Stimulated activated CD8-positive, alpha-beta memory T cell treated with anti-CD3 and anti-CD28 coated beads, Interleukin-7, amount 100 ng/mL, for 4 hours (primary cell): ENCODE measurements around the gene ANKRD29.
"Not testable (repeated sequence)": the region's sequence is repeated elsewhere in the genome, so short reads cannot be mapped to it uniquely, and the experiment has no call there.

Experiments
- DNase-seq, 2 donors: peaks; one replicate each; pipeline ENCODE4 v3.0.0-alpha.2; 2020; ENCODE audit warnings: low read depth in 2 of 2

ANKRD29 gene

DNA sequence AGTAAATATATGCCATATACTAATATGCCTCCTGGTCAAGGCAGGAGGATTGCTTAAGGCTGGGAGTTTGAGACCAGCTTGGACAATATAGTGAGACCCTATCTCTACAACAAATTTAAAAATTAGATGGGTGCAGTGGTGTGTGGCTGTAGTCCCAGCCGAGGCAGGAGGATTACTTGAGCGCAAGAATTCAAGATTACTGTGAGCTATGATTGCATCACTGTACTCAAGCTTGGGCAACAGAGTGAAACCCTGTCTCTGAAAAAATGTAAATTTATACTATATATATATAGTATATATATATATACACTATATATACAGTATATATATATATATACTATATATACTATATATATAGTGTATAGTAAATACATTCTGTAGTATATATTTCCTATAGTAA, 46.5 kb downstream of the ANKRD29 start:
- DNase-seq = no peak

DNA sequence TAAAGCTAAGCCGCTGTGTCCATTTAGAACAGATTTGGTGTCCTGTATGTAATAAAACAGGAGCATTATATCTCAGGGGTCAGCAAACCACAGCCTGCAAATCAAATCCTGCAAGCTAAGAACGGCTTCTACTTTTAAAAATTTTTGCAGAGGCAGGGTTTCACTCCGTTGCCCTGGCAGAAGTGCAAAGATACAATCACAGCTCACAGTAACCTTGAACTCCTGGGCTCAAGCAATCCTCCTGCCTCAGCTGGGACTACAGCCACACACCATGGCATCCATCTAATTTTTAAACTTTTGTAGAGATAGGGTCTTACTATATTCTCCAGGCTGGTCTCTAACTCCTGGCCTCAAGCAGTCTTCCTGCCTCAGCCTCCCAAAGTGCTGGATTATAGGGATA, 47.8 kb downstream of the ANKRD29 start:
- no peak for DNase-seq

- DNase-seq = no peak
Observed at GRCh38 chr18:23614413-23614812, 48.3 kb downstream of the ANKRD29 start.

DNA sequence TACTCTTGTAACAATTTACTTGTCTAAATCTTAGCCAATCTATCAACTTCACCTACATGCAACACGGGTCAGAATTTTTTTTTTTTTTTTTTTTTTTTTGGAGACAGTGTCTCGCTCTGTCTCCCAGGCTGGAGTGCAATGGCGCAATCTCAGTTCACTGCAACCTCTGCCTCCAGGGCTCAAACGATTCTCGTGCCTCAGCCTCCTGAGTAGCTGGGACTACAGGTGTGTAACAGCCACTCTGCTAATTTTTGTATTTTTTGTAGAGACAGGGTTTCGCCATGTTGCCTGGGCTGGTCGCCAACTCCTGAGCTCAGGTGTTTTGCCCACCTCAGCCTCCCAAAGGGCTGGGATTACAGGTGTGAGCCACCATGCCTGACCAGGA, 49.6 kb downstream of the ANKRD29 start:
- not testable (repeated sequence) for DNase-seq

DNA sequence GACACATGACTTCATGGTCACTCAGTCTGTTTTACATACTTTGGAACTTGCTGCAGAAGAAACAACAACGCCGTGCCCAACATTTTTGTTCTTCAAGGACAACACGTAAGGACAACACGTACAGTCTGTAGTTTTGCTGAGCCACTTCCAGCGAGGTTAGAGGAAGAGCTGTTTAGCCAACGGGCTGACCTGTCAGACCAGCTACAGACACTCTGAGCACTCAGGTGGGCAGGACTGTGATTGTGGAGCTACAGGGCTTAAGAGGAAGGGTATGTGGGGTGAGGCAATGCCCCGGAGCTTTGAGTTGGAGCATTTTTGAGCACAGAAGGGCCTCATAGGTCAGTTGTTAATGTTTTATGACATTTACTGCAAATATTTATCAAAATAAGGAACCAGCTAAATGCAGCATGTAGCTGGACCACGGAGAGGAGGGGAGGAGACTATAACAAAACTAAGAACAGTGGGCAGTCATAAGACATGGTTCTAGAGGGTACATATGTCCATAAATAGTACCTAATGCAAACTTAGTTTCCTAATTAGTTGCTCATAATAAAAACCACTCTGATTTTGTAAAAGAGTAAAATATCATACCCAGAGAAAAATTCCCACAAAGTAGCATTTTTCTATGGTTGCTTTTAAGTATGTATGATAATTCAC, 50.1 kb downstream of the ANKRD29 start:
- no peak for DNase-seq

DNA sequence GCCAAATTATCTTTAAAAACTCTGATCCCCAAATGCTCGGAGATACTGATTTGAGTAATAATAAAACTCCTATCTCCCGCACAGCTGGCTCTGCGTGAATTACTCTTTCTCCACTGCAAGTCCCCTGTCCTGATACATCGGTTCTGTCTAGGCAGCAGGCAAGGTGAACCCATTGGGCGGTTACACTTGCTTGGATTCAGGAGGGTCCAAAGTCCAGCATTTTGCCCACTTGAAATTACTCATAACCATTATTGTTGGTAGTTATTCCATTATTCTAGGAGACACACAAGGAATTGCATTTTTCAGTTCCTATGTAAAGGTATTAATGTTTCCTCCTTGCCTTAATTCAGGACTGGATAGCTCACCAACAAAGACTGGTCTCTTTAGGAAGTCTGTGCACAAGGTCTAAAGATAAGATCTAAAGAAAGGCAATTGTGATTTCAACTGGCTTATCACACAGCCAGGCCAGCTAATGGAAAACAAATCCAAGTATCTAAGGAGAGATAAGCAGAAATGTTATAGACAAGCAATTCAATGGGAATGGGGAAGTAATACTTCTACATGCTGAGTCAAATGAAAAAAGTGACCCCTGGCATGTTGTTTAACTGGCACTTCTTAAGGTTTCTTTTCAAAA, 53.2 kb downstream of the ANKRD29 start:
- DNase-seq = no peak

DNA sequence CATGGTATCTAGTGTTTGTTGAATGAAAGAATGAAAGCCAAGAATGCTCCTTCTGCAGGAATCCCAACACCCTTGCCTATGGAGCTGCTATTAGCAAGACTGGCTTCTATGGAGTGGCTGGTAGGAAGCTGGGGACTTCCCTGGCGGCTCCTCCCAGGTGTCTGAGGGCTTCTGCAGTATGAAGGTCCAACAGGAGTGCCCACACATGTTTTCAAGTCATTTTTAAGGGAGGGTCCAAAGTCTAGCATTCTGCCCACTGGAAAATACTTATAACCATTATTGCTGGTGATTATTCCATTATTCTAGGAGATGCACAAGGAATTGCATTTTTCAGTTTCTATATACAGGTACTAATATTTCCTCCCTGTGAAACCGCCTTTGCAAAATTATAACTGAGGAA, 54.5 kb downstream of the ANKRD29 start:
- DNase-seq = no peak

DNA sequence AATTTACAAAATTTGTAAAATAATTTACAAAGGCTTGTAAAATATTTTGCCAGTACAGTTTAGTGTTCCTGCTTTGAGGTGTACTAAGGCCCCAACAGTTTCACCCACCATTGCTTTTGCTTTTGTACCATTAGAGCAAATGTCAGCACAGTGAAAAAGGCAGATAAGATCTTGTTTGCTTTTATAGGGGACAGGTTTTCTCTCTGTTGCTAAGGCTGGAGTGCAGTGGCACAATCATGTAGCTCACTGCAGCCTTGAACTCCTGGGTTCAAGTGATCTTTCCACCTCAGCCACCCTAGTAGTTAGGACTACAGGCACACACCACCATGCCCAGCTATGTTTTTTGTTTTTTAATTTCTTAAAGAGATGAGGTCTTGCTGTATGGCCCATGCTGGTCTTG, 56.8 kb downstream of the ANKRD29 start:
- no peak for DNase-seq

DNA sequence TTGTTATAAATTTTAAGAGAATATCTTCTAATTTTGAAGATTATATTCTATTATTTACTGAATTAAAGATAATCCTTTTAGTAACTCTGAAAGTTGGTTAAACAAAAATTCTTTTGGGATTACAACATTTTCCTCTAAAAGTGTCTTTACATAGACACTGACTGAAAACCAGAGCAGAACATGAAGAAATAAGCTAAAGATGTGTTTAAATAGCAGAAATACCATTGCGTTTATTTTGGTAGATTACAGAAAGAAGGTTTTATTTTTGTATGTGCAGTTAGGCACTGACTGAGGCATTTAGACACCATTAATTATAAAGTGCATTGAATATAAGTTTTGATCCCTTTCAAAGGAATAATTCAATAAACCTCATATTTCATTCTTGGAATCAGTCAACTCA, 62.9 kb downstream of the ANKRD29 start:
- no peak for DNase-seq

DNA sequence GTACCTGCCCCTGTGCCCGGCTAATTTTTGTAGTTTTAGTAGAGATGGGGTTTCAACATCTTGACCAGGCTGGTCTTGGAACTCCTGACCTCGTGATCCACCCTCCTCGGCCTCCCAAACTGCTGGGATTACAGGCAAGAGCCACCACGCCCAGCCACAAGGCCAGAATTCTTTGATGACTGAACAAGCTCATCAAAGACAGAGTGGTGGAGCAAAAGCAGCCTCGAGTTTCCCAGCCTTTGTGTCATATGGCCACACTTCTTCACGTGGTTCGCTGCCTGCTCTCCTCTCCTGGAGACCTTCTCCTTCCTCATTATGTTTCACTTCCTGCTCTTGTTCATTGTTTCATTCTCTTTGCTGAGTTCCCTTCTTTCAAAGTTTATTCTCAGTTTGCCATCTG, 66.5 kb downstream of the ANKRD29 start:
- no peak for DNase-seq

GRCh38 chr18:23595591-23595990, 67.1 kb downstream of the ANKRD29 start:
- DNase-seq = no peak

DNA sequence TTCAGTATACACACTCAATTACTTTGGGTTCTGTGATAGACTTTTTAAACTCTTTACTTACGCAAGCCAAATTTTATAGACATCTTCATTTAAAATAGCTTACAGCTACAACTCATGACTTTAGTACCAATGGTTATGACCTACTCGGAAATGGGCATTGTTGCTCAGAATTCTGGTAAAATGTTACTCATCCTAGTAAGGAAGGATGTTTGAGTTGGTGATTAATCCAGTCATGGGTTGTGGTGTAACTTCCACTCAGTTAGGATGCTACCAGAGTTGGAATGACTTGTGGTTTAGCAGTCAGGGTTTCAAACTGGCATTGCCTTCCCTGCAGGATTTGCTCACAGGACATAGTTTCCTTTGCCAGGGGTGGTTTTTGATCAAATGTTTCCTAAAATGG, 69.0 kb downstream of the ANKRD29 start:
- no peak for DNase-seq

- no peak for DNase-seq
Observed at GRCh38 chr18:23592911-23593310, 69.8 kb downstream of the ANKRD29 start.

DNA sequence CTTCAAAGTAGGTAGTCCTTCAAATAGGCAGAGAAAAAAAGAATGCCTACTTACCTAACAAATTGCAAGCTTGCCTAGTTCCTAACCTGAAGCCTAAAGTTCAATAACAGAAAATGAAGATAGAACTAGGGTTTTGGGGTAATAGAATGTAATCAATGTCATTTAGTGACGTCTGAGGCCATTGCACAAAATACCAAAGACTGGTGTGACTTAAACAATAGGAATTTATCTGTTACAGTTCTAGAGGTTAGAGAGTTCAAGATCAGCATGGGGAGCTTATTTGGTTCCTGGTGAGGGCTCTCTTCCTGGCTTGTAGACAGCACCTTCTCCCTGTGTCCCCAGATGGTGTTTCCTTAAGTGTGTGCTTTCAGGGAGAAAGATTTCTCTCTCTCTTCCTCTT, 71.7 kb downstream of the ANKRD29 start:
- no peak for DNase-seq

- no peak for DNase-seq
Observed at GRCh38 chr18:23588836-23589560, 73.7 kb downstream of the ANKRD29 start.

- no peak for DNase-seq
Observed at GRCh38 chr18:23587220-23587642, 75.5 kb downstream of the ANKRD29 start.

DNA sequence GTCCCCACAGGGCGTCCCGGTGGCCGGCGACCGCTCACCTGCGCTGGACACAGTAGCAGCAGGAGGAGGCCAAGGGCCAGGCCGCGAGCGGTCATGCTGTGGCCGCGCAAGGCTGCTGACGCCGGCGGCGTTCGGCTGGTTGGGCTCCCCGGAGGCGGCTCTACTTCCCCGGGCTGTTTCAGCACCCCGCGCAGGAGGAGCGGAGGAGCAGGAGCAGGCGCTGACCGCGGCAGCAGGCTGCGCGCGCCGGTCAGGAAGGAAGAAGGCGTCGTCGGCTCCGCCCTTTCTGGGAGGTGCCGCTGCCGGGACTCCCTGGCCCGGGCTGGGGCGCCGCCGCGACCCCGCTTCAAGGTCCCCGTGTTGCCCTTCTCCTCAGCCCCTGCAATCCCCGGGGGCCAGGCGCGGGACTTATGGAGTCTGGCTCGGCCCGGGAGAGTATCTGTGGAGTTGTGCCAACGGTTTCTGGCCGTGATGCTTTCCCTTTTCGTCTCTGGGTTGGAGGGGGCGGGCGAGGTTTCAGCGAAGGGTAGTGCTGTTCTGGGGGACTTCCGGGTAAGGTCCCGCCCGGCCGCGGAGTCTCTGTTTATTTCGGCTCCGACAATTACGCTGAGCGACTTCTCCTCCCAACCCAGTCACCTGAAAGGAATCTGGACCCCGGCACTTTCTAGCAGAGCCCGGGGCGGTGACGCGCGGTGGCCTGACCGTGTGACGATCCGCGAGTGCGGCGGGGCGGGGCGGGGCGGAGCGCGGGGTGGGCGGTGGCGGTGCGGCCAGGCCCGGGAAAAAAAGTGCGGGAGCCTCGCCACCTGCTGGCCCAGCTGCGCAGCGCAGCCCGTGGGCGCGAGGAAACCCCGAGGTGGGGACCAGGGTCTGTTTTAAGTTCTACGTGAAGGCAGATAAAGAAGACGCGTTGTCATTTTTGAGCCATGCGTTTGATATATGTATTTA, 76.2 kb downstream of the ANKRD29 start, which contains the start of gene NPC1:
TSS of gene NPC1 (minus strand) at position 258 of the 948 bp plus-strand sequence. CDS start at position 95, 163 bp downstream.
- peak; percentile 80 to 90 for DNase-seq

GRCh38 chr18:23585897-23586248, 76.8 kb downstream of the ANKRD29 start:
- no peak for DNase-seq

GRCh38 chr18:23585007-23585871, 77.5 kb downstream of the ANKRD29 start:
- DNase-seq = no peak

DNA sequence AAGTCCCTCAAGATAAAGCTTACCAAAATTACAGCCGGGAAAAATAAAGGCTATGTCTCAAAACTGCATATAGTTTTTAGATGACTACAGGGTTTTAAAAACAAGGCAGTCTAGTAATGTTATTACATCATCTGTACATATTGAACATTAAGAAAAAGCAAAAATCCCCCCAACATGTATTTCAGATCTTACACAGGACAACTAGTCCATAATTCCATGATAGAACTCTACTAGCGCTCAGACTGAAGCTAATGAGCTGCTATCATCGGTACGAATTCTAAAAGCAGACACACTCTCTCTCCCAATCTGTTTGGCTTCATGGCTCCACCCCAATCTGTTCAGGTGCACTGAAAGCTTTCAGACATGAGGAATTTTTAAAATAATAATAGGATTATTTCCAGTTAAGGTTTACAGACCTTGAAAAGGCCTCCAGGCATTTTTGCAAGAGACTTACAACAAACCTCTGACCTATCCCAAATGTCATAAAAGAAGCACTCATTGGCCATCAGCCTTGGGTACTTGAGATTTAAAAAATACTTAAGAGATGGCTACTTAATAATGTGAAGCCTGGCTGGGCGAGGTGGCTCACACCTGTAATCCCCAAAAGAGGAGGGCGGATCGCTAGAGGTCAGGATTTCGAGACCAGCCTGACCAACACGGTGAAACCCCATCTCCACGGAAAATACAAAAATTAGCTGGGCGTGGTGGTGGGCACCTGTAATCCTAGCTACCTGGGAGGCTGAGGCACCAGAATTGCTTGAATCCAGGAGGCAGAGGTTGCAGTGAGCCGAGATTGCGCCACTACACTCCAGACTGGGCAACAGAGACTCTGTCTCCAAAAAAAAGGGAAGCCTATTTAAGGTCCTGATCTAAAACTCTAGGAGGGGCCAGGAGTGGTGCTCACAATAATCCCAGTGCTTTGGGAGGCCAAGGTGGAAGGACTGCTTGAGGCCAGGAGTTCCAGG, 78.4 kb downstream of the ANKRD29 start:
- DNase-seq = no peak
